Loucy (cell line): Measurements from ENCODE around the gene SCARB1.

Experiments used
- CTCF ChIP-seq: fragments of 200-600 bp; sonication (generic); conservative IDR thresholded peaks from 2 replicates; pipeline ENCODE4 v1.5.1; 2014; ENCODE audit warnings: mild to moderate bottlenecking, antibody characterized with exemption, low read length
- EZH2phosphoT487 ChIP-seq: fragments of 200-600 bp; IDR thresholded peaks from 2 replicates; pipeline ENCODE4 v1.6.1; 2018; ENCODE audit warnings: antibody characterized with exemption, mild to moderate bottlenecking, moderate library complexity, borderline replicate concordance

GRCh38 chr12:124761056-124761455, 102.6 kb downstream of the SCARB1 start:
- TF ChIP-seq CTCF (no peak), EZH2phosphoT487 (no peak)
